Skeletal muscle satellite cell (primary cell): ENCODE data around the gene C16orf74.

Source experiments
- H3K27me3 ChIP-seq: 2 replicates; pipeline ENCODE4 v1.7.0; 2013; ENCODE audit warnings: low read length; ENCODE audit not compliant: control insufficient read depth, insufficient read depth
- H3K36me3 ChIP-seq: 2 replicates; pipeline ENCODE4 v1.7.0; 2013; ENCODE audit warnings: mild to moderate bottlenecking, control low read depth, low read length; ENCODE audit not compliant: insufficient read depth
- H3K4me1 ChIP-seq: 2 replicates; pipeline ENCODE4 v1.7.0; 2013; ENCODE audit warnings: low read length; ENCODE audit not compliant: control insufficient read depth, insufficient read depth
- H3K4me2 ChIP-seq: 2 replicates; pipeline ENCODE4 v1.7.0; 2013; ENCODE audit warnings: mild to moderate bottlenecking, low read length
- H3K4me3 ChIP-seq: 2 replicates; pipeline ENCODE4 v1.7.0; 2013; ENCODE audit warnings: low read length
- H3K9ac ChIP-seq: 2 replicates; pipeline ENCODE4 v1.7.0; 2013; ENCODE audit warnings: mild to moderate bottlenecking, low read depth, low read length, moderate library complexity
- H3K9me3 ChIP-seq: replicated peaks from 2 replicates; pipeline ENCODE4 v1.7.0; 2013; ENCODE audit warnings: mild to moderate bottlenecking, control low read depth, low read length

C16orf74 gene

DNA sequence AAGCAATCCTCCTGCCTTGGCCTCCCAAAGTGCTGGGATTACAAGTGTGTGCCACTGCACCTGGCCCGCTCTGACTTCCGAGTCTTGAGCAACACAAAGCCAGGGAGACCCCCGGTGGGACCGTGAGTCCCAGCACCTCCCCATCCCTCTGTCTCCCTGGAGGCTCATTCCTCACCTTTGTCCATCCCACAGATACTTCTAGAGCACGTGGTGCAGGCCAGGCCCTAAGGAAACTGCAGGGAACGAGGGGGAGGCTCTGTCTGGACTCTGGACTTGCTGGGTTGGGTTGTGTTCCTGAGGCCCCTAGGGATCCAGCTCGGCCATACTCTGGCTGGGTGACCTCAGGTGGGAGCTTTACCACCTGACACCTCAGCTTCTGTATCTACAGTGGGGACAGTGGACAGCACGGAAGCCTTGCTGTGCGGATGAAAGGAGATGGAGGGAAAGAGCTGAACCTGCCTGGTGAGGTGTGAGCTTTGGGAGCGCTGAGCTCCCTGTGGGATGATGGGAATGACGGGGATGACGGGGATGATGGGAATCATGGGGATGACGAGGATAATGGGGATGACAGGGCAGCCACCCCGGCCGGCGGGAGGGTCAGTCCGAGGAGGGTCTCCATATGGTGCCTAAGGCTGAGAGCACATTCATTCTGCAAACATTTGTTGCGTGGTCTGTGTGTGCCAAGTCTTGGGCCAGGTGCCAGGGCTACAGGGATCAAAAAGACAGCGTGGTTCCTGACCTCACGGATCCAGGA lies 26.6 kb downstream of the C16orf74 start:
- no peak overlapping the region for H3K4me2 ChIP-seq
- H3K4me3 ChIP-seq, result no peak overlapping the region
- H3K9ac ChIP-seq, result no peak overlapping the region
- peaks cover 13% of the 10 kb centered on the region for H3K27me3 ChIP-seq
- H3K9me3 ChIP-seq, result no peaks in the 10 kb centered on the region
- H3K36me3 ChIP-seq, result peaks cover 4% of the 10 kb centered on the region
- peaks cover 3% of the 10 kb centered on the region for H3K4me1 ChIP-seq

- H3K4me3 ChIP-seq, result no peak overlapping the region
- peaks cover 3% of the 10 kb centered on the region for H3K4me1 ChIP-seq
- no peaks in the 10 kb centered on the region for H3K9me3 ChIP-seq
- no peak overlapping the region for H3K4me2 ChIP-seq
- peaks cover 4% of the 10 kb centered on the region for H3K36me3 ChIP-seq
- no peak overlapping the region for H3K9ac ChIP-seq
- peaks cover 13% of the 10 kb centered on the region for H3K27me3 ChIP-seq
These were observed 28.6 kb downstream of the C16orf74 start for GRCh38 chr16:85722128-85722893.

DNA sequence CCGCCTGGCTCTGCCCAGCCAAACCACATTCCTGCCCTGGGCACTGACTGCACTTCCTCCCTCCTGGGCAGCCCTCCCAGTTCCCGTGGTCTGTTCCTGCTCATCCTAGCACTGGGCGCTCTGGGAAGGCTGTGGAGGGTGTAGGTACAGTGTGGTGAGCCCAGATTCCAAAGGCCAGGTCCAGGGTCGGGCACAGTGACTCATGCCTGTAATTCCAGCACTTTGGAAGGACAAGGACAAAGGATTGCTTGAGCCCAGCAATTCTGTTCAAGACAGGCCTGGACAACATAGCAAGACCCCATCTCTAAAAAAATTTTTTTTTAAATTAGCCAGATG lies 30.6 kb downstream of the C16orf74 start:
- Histone ChIP-seq H3K4me1 (peaks cover 21% of the 10 kb centered on the region), H3K27me3 (peaks cover 1% of the 10 kb centered on the region), H3K9ac (no peak overlapping the region), H3K4me2 (no peak overlapping the region), H3K9me3 (no peaks in the 10 kb centered on the region), H3K4me3 (no peak overlapping the region), H3K36me3 (no peaks in the 10 kb centered on the region)

DNA sequence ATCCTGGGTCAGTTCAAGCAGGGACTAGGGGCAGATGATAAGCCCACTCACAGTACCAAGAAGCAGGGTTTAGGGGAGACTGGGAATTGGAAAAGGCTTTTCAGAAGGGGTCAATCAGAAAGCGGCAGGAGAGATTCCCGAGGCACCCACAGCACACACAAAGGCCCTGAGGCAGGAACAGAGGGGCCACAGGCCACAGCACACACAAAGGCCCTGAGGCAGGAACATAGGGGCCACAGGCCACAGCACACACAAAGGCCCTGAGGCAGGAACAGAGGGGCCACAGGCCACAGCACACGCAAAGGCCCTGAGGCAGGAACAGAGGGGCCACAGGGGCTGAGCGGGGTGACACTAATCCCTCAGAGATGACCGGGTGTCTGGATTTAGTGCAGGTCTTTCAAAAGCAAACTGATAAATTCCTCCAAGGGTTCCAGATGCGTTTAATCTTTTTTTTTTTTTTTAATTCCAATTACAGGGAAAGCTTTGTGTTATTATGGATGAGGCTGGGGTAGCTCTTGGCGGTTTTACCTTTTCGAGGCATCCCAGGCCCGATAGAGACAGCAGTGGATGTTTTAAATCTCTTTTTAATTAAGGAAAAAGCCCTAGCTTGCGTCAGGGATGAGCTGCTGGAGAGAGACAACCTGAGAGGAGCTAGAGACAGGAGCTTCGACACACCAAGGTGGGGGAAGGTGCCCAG lies 31.1 kb downstream of the C16orf74 start:
- H3K27me3 ChIP-seq, result no peaks in the 10 kb centered on the region
- H3K4me2 ChIP-seq, result no peak overlapping the region
- H3K36me3 ChIP-seq, result no peaks in the 10 kb centered on the region
- H3K9ac ChIP-seq, result no peak overlapping the region
- no peaks in the 10 kb centered on the region for H3K9me3 ChIP-seq
- peaks cover 23% of the 10 kb centered on the region for H3K4me1 ChIP-seq
- H3K4me3 ChIP-seq, result no peak overlapping the region

- H3K4me2 ChIP-seq, result no peak overlapping the region
- no peak overlapping the region for H3K4me3 ChIP-seq
- H3K36me3 ChIP-seq, result no peaks in the 10 kb centered on the region
- no peaks in the 10 kb centered on the region for H3K9me3 ChIP-seq
- no peak overlapping the region for H3K9ac ChIP-seq
- H3K27me3 ChIP-seq, result no peaks in the 10 kb centered on the region
- H3K4me1 ChIP-seq, result peaks cover 23% of the 10 kb centered on the region
These were observed 32.2 kb downstream of the C16orf74 start for GRCh38 chr16:85718682-85719081.

DNA sequence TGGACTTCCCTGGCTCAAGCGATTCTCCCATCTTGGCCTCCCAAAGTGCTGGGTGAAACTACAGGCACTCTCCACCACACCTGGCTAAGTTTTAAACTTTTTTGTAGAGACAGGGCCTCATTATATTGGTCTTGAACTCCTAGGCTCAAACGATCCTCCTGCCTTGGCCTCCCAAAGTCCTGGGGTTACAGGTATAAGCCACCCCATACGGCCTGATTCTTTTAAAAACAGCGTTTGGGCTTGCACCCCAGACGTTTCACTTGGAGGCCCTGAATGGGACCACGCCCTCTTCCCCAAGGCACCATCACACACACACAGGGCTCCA lies 32.8 kb downstream of the C16orf74 start:
- Histone ChIP-seq H3K9me3 (no peaks in the 10 kb centered on the region), H3K9ac (no peak overlapping the region), H3K4me3 (no peak overlapping the region), H3K27me3 (no peaks in the 10 kb centered on the region), H3K4me2 (no peak overlapping the region), H3K4me1 (peaks cover 23% of the 10 kb centered on the region), H3K36me3 (no peaks in the 10 kb centered on the region)

GRCh38 chr16:85717393-85718152 lies 33.3 kb downstream of the C16orf74 start:
- no peak overlapping the region for H3K4me2 ChIP-seq
- H3K4me3 ChIP-seq, result no peak overlapping the region
- H3K9me3 ChIP-seq, result no peaks in the 10 kb centered on the region
- peaks cover 23% of the 10 kb centered on the region for H3K4me1 ChIP-seq
- H3K27me3 ChIP-seq, result no peaks in the 10 kb centered on the region
- H3K9ac ChIP-seq, result no peak overlapping the region
- H3K36me3 ChIP-seq, result no peaks in the 10 kb centered on the region

GRCh38 chr16:85716680-85717038 lies 34.2 kb downstream of the C16orf74 start:
- Histone ChIP-seq H3K4me1 (peaks cover 23% of the 10 kb centered on the region), H3K4me3 (no peak overlapping the region), H3K9ac (no peak overlapping the region), H3K27me3 (no peaks in the 10 kb centered on the region), H3K9me3 (peaks cover 7% of the 10 kb centered on the region), H3K4me2 (peak overlapping the region; percentile 6), H3K36me3 (no peaks in the 10 kb centered on the region)

- peak overlapping the region; percentile 61 for H3K4me2 ChIP-seq
- no peak overlapping the region for H3K9ac ChIP-seq
- H3K4me3 ChIP-seq, result no peak overlapping the region
- no peaks in the 10 kb centered on the region for H3K36me3 ChIP-seq
- no peaks in the 10 kb centered on the region for H3K27me3 ChIP-seq
- peaks cover 7% of the 10 kb centered on the region for H3K9me3 ChIP-seq
- H3K4me1 ChIP-seq, result peaks cover 23% of the 10 kb centered on the region
These were observed 34.7 kb downstream of the C16orf74 start for GRCh38 chr16:85716022-85716679.

DNA sequence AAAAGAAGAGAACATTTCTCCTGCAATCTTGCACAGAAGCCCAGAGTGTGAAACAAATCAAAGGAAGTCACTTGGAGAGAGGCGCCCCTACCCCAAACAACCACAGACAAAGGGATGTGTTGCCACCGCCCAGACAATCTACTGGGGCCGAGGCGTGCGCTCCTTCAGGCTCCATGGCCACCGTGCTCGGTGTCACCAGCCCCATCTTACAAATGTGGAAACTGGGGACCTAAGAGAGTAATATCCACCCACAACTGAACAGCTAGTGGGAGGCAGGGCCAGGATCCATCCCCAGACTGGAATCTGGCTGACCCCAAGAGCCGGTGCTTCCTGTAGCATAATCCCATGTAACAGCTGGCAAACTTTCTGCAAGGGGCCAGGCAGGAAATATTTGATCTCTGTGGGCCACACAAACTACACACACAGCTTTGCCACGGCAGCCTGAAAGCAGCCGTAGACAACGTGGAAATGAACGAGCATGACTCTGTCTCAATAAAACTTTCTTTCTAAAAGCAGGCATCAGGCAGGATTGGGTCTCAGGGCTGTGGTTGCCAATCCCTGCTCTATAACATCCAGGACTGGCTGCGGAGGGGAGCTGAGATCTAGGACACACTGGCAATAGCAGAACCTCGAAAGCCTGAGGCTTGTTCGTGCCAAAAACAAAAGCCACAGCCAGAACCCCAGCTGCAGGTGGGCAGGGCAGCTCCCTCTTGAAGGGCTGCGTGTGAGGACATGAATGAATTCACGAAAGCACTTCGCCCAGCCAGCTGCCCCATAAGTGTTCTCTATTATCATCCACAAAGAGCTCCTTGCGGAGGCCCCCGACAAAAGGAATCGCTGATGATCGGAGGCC lies 35.5 kb downstream of the C16orf74 start:
- peaks cover 23% of the 10 kb centered on the region for H3K4me1 ChIP-seq
- H3K9ac ChIP-seq, result no peak overlapping the region
- peaks cover 7% of the 10 kb centered on the region for H3K9me3 ChIP-seq
- H3K27me3 ChIP-seq, result no peaks in the 10 kb centered on the region
- no peak overlapping the region for H3K4me3 ChIP-seq
- H3K36me3 ChIP-seq, result no peaks in the 10 kb centered on the region
- peak overlapping the region; percentile 61 for H3K4me2 ChIP-seq
